K562 (cell line): ENCODE results near the gene DCAF4L1. TPM values are rescaled to one million over a fixed set of nuclear protein-coding genes. Genes with fewer than 3 reads are reported as not detected.

ENCODE experiments used
- ATF4 ChIP-seq: fragments of 450-650 bp; formaldehyde crosslinking; IDR thresholded peaks from 2 replicates; pipeline ENCODE4 v1.4.0; 2022; ENCODE audit warnings: mild to moderate bottlenecking, moderate library complexity
- ATF7 ChIP-seq: fragments of 450-650 bp; IDR thresholded peaks from 2 replicates; pipeline ENCODE4 v1.7.1; 2014; ENCODE audit warnings: mild to moderate bottlenecking, moderate library complexity
- CHD7 ChIP-seq: fragments of 200-600 bp; sonication (generic); IDR thresholded peaks from one replicate; pipeline ENCODE4 v1.6.1; 2012; ENCODE audit warnings: mild to moderate bottlenecking, low read depth, low read length, inconsistent platforms
- CREM ChIP-seq: IDR thresholded peaks from 2 replicates; pipeline ENCODE4 v1.6.1; 2014; ENCODE audit warnings: antibody characterized with exemption, low read depth
- E2F1 ChIP-seq: sonication (generic); formaldehyde crosslinking; IDR thresholded peaks from 2 replicates; pipeline ENCODE4 v1.8.1; 2023; ENCODE audit warnings: mild to moderate bottlenecking, missing genetic modification reagents, moderate library complexity
- KLF1 ChIP-seq: fragments of 450-650 bp; IDR thresholded peaks from 2 replicates; pipeline ENCODE4 v1.6.1; 2016; ENCODE audit warnings: missing genetic modification characterization, missing compliant biosample characterization
- L3MBTL2 ChIP-seq: fragments of 450-650 bp; IDR thresholded peaks from 2 replicates; pipeline ENCODE4 v1.6.1; 2016; ENCODE audit warnings: mild to moderate bottlenecking, moderate library complexity
- MTA3 ChIP-seq: fragments of 450-650 bp; formaldehyde crosslinking; IDR thresholded peaks from 2 replicates; pipeline ENCODE4 v1.6.1; 2017; ENCODE audit warnings: mild to moderate bottlenecking, borderline replicate concordance
- POLR2B ChIP-seq: fragments of 450-650 bp; IDR thresholded peaks from 2 replicates; pipeline ENCODE4 v1.6.1; 2018; ENCODE audit warnings: low read depth; ENCODE audit not compliant: partially characterized antibody
- RBM17 ChIP-seq: fragments of 200-400 bp; formaldehyde crosslinking; IDR thresholded peaks from 2 replicates; pipeline ENCODE4 v1.6.1; 2017; ENCODE audit warnings: low read depth, mild to moderate bottlenecking, low read length, borderline replicate concordance
- TEAD4 ChIP-seq, 2 experiments: sonication (generic) in 1 of 2; formaldehyde crosslinking in 1 of 2; IDR thresholded peaks; 2 replicates each; pipeline versions ENCODE4 v1.6.1 to v1.8.0; 2012 to 2022; ENCODE audit warnings: borderline replicate concordance in 1 of 2, inconsistent platforms in 1 of 2, low read length in 1 of 2, mild to moderate bottlenecking in 1 of 2, missing genetic modification reagents in 1 of 2
- TFAM ChIP-seq: fragments of 250-450 bp; sonication (Bioruptor Pico); conservative IDR thresholded peaks from 2 replicates; pipeline ENCODE4 v1.5.0; 2021; ENCODE audit warnings: mild to moderate bottlenecking, moderate library complexity
- YBX1 ChIP-seq: fragments of 450-650 bp; IDR thresholded peaks from 2 replicates; pipeline ENCODE4 v1.7.1; 2016; ENCODE audit warnings: mild to moderate bottlenecking
- ZNF431 ChIP-seq: sonication (generic); formaldehyde crosslinking; IDR thresholded peaks from 2 replicates; pipeline ENCODE4 v1.8.0; 2022; ENCODE audit warnings: mild to moderate bottlenecking, missing genetic modification reagents
- ZNF589 ChIP-seq: fragments of 200-800 bp; sonication (Bioruptor generic); IDR thresholded peaks from 2 replicates; pipeline ENCODE4 v1.6.1; 2016; ENCODE audit warnings: low read depth, missing genetic modification characterization, missing compliant biosample characterization
- polyA plus RNA-seq, 8 experiments: library from polyadenylated mRNA; depleted of rRNA in 4 of 8; stranded (reverse) in 5 of 8; unstranded in 3 of 8; fragments of >200 nt; fragmentation: Nextera tagmentation in 2 of 8; fragmentation: Illumina TruSeq in 1 of 8; extraction: Ambion mirVana in 2 of 8; extraction: Trizol in 1 of 8; gene quantifications; 2 replicates each; pipeline versions ENCODE4 v1.2.1 to v1.2.3, GENCODE V29; 2011 to 2014; ENCODE audit warnings: inconsistent platforms in 1 of 8, missing spikeins in 1 of 8
- total RNA-seq, 7 experiments: library from RNA; depleted of rRNA in 6 of 7; stranded (reverse); fragments of >200 nt in 6 of 7; fragmentation: Illumina TruSeq in 2 of 7; extraction: Trizol in 2 of 7; gene quantifications; 2 replicates each; pipeline versions ENCODE4 v1.2.1 to v1.2.3, GENCODE V29; 2011 to 2021; ENCODE audit warnings: low replicate concordance in 1 of 7

DCAF4L1 gene
- total and polyA plus RNA-seq, 9 of the 15 experiments (the other 6 are each of a cell fraction or from before 2014, with no cell fraction given) = 0.17 to 0.64 (median 0.36) TPM

GRCh38 chr4:41934901-41935651 lies 46.5 kb upstream of the DCAF4L1 start, which contains the start of gene TMEM33 (continued):
- TF ChIP-seq CHD7 (no peak), ATF4 (CRISPR knock-in tag) (no peak), TEAD4 (IDR thresholded peaks at IDR 0.05; ENCODE audit: low read length) (no peak), TEAD4 (CRISPR knock-in tag; IDR thresholded peaks at IDR 0.05; ENCODE audit: borderline replicate concordance) (no peak), ZNF589 (CRISPR knock-in tag) (peak; percentile 28; the same call in 1 of the 2 replicates), YBX1 (no peak), MTA3 (no peak), KLF1 (0 out of 2 replicates have a peak, but pooled peaks have one; percentile 42), E2F1 (no peak), POLR2B (peak; percentile 86), ZNF431 (CRISPR knock-in tag) (no peak), RBM17 (no peak), L3MBTL2 (peak; percentile 45), CREM (peak; percentile 83), TFAM (no peak), ATF7 (peak; percentile 66)
